ENCODE results near the gene DBN1. TPM values are rescaled to one million over a fixed set of nuclear protein-coding genes. Genes with fewer than 3 reads are reported as not detected.

The DBN1 gene
- polyA plus RNA-seq, 1 donor from 2014 or later: 0.54 TPM

- no peaks in the 10 kb centered on the region for H3K27me3 Mint-ChIP-seq
- H3K36me3 Mint-ChIP-seq: no peaks in the 10 kb centered on the region
- peak overlapping the region; percentile 82 to 94 (median 89) for H3K4me3 Mint-ChIP-seq
- peaks cover 13 to 24% (median 14%) of the 10 kb centered on the region in 3 donors for H3K4me1 Mint-ChIP-seq
- H3K9me3 Mint-ChIP-seq: no peaks in the 10 kb centered on the region
- H3K27ac Mint-ChIP-seq: peak overlapping the region; percentile 94 to 100 (median 98)
Observed at GRCh38 chr5:177453852-177454396, 19.5 kb downstream of the DBN1 start.

- Mint-ChIP-seq H3K4me3 (peak overlapping the region in 2 of 4 donors; percentile 55 to 94), H3K27ac (peak overlapping the region; percentile 94 to 100 (median 98)), H3K36me3 (no peaks in the 10 kb centered on the region), H3K4me1 (peaks cover 20 to 32% (median 20%) of the 10 kb centered on the region in 3 donors), H3K27me3 (peaks cover 2% of the 10 kb centered on the region), H3K9me3 (no peaks in the 10 kb centered on the region)
Observed at GRCh38 chr5:177452688-177453638, 20.5 kb downstream of the DBN1 start.

- Mint-ChIP-seq H3K27ac (peak overlapping the region in 2 of 3 donors; percentile 78 to 89), H3K4me1 (peaks cover 18 to 32% (median 19%) of the 10 kb centered on the region in 3 donors), H3K36me3 (no peaks in the 10 kb centered on the region), H3K9me3 (no peaks in the 10 kb centered on the region), H3K4me3 (peak overlapping the region in 3 of 4 donors; percentile 34 to 89 (median 70)), H3K27me3 (peaks cover 3% of the 10 kb centered on the region)
Observed at GRCh38 chr5:177450667-177451424, 22.6 kb downstream of the DBN1 start.

GRCh38 chr5:177449140-177450061 is 24.0 kb downstream of the DBN1 start:
- peak overlapping the region in 2 of 3 donors; percentile 82 to 89 for H3K27ac Mint-ChIP-seq
- H3K27me3 Mint-ChIP-seq: peaks cover 3% of the 10 kb centered on the region
- H3K4me3 Mint-ChIP-seq: peak overlapping the region in 2 of 4 donors; percentile 22 to 89
- H3K9me3 Mint-ChIP-seq: no peaks in the 10 kb centered on the region
- peaks cover 31 to 46% (median 33%) of the 10 kb centered on the region in 3 donors for H3K4me1 Mint-ChIP-seq
- H3K36me3 Mint-ChIP-seq: no peaks in the 10 kb centered on the region

- H3K36me3 Mint-ChIP-seq: no peaks in the 10 kb centered on the region
- peak overlapping the region; percentile 4 to 89 (median 79) for H3K4me3 Mint-ChIP-seq
- peaks cover 28 to 41% (median 28%) of the 10 kb centered on the region in 3 donors for H3K4me1 Mint-ChIP-seq
- H3K27me3 Mint-ChIP-seq: peaks cover 3% of the 10 kb centered on the region
- H3K9me3 Mint-ChIP-seq: no peaks in the 10 kb centered on the region
- peak overlapping the region; percentile 89 to 95 (median 94) for H3K27ac Mint-ChIP-seq
Observed at GRCh38 chr5:177448244-177448950, 25.0 kb downstream of the DBN1 start.

GRCh38 chr5:177447611-177448243 is 25.7 kb downstream of the DBN1 start:
- Mint-ChIP-seq H3K4me3 (peak overlapping the region; percentile 50 to 89 (median 79)), H3K36me3 (peaks cover under 1% of the 10 kb centered on the region)

GRCh38 chr5:177447066-177447610 is 26.3 kb downstream of the DBN1 start:
- H3K27ac Mint-ChIP-seq: peak overlapping the region in 2 of 3 donors; percentile 57 to 89
- H3K27me3 Mint-ChIP-seq: peaks cover 3% of the 10 kb centered on the region
- H3K4me3 Mint-ChIP-seq: peak overlapping the region in 2 of 4 donors; percentile 65 to 89
- H3K9me3 Mint-ChIP-seq: no peaks in the 10 kb centered on the region
- H3K36me3 Mint-ChIP-seq: peaks cover 3% of the 10 kb centered on the region
- H3K4me1 Mint-ChIP-seq: peaks cover 26 to 33% (median 28%) of the 10 kb centered on the region in 3 donors

More at GRCh38 chr5:177447611-177448243, 25.7 kb downstream of the DBN1 start:
- Mint-ChIP-seq H3K27ac (peak overlapping the region; percentile 89 to 95 (median 94)), H3K27me3 (peaks cover 3% of the 10 kb centered on the region), H3K4me1 (peaks cover 26 to 36% (median 28%) of the 10 kb centered on the region in 3 donors), H3K9me3 (no peaks in the 10 kb centered on the region)

- Mint-ChIP-seq H3K4me1 (peaks cover 26 to 28% (median 28%) of the 10 kb centered on the region in 3 donors), H3K4me3 (peak within 1 kb of the TSS; percentile 77 to 93 (median 86)), H3K27ac (peak within 1 kb of the TSS; percentile 86 to 99 (median 97)), H3K36me3 (peaks cover 3% of the 10 kb centered on the region), H3K9me3 (no peaks in the 10 kb centered on the region), H3K27me3 (peaks cover 3% of the 10 kb centered on the region)
Observed at GRCh38 chr5:177446200-177447065, 27.0 kb downstream of the DBN1 start, which contains the start of gene PRR7. Gene PRR7, plus strand, starts transcription at chr5:177446814. Its CDS starts 8,254 bp downstream, at chr5:177455068.

GRCh38 chr5:177445917-177446199 is 27.6 kb downstream of the DBN1 start:
- Mint-ChIP-seq H3K36me3 (peaks cover 3% of the 10 kb centered on the region), H3K27ac (peak overlapping the region; percentile 86 to 99 (median 97)), H3K4me1 (peaks cover 25 to 28% (median 26%) of the 10 kb centered on the region in 3 donors), H3K4me3 (peak overlapping the region; percentile 77 to 93 (median 86)), H3K9me3 (no peaks in the 10 kb centered on the region), H3K27me3 (peaks cover 3% of the 10 kb centered on the region)

GRCh38 chr5:177445052-177445916 is 28.1 kb downstream of the DBN1 start:
- H3K27me3 Mint-ChIP-seq: peaks cover 3% of the 10 kb centered on the region
- H3K4me3 Mint-ChIP-seq: peak overlapping the region; percentile 77 to 93 (median 86)
- H3K4me1 Mint-ChIP-seq: peaks cover 24 to 28% (median 26%) of the 10 kb centered on the region in 3 donors
- peak overlapping the region; percentile 86 to 99 (median 97) for H3K27ac Mint-ChIP-seq
- no peaks in the 10 kb centered on the region for H3K9me3 Mint-ChIP-seq
- peaks cover 3% of the 10 kb centered on the region for H3K36me3 Mint-ChIP-seq

All from IgD-negative memory B cell (primary cell).